CD8-positive, alpha-beta memory T cell (primary cell): Measurements from ENCODE around the gene MINAR1. TPM values are rescaled to one million over a fixed set of nuclear protein-coding genes. Genes with fewer than 3 reads are reported as not detected.
A peak's percentile ranks its signal among the peaks of the same experiment; 100 is the strongest.

Source experiments
- CTCF ChIA-PET: fragments of 350-600 bp; sonication (Branson Sonifier 250); formaldehyde crosslinking; loops from one replicate; lab custom pipeline; 2021; ENCODE audit warnings: antibody characterized with exemption; lab: Charles Lee
- POLR2A ChIA-PET: fragments of 350-600 bp; sonication (Branson Sonifier 250); formaldehyde crosslinking; loops from one replicate; lab custom pipeline; 2021; ENCODE audit warnings: antibody characterized with exemption; lab: Charles Lee
- DNase-seq, 5 donors: peaks; one replicate each; pipeline versions ENCODE4 v3.0.0 to v3.0.0-alpha.2; 2020 to 2022; ENCODE audit warnings: mixed read lengths in 1 of 5
- H3K27ac ChIP-seq: one replicate; pipeline ENCODE4 v1.7.0; 2013; ENCODE audit warnings: low read depth, mild to moderate bottlenecking, low read length, moderate library complexity
- H3K27me3 ChIP-seq: 2 replicates; pipeline ENCODE4 v1.7.0; 2013; ENCODE audit warnings: low read length, mild to moderate bottlenecking; ENCODE audit not compliant: insufficient read depth, poor library complexity, severe bottlenecking
- H3K36me3 ChIP-seq: 2 replicates; pipeline ENCODE4 v1.7.0; 2013; ENCODE audit warnings: mild to moderate bottlenecking, low read length, moderate library complexity; ENCODE audit not compliant: insufficient read depth
- H3K4me1 ChIP-seq: 2 replicates; pipeline ENCODE4 v1.7.0; 2013; ENCODE audit warnings: mild to moderate bottlenecking, low read length, moderate library complexity; ENCODE audit not compliant: insufficient read depth
- H3K4me3 ChIP-seq: 2 replicates; pipeline ENCODE4 v1.7.0; 2013; ENCODE audit warnings: mild to moderate bottlenecking, low read length
- H3K9me3 ChIP-seq: 2 replicates; pipeline ENCODE4 v1.7.0; 2013; ENCODE audit warnings: mild to moderate bottlenecking, low read length
- H3K27ac Mint-ChIP-seq, 8 donors: one replicate each; pipeline ENCODE4 v1.8.0; 2020 to 2021; ENCODE audit warnings: mixed read lengths in 8 of 8, mild to moderate bottlenecking in 6 of 8, inconsistent platforms in 3 of 8, moderate library complexity in 3 of 8
- H3K27me3 Mint-ChIP-seq, 2 donors: one replicate each; pipeline ENCODE4 v1.8.0; 2020 to 2021; ENCODE audit warnings: mixed read lengths in 2 of 2, mild to moderate bottlenecking in 1 of 2, moderate library complexity in 1 of 2
- H3K36me3 Mint-ChIP-seq, 3 donors: one replicate each; pipeline ENCODE4 v1.8.0; 2020 to 2021; ENCODE audit warnings: mixed read lengths in 3 of 3, inconsistent platforms in 1 of 3, mild to moderate bottlenecking in 1 of 3
- H3K4me1 Mint-ChIP-seq, 3 donors: one replicate each; pipeline ENCODE4 v1.8.0; 2020 to 2021; ENCODE audit warnings: mixed read lengths in 3 of 3, inconsistent platforms in 1 of 3, mild to moderate bottlenecking in 1 of 3
- H3K4me3 Mint-ChIP-seq, 7 donors: one replicate each; pipeline ENCODE4 v1.8.0; 2020 to 2021; ENCODE audit warnings: mixed read lengths in 7 of 7, mild to moderate bottlenecking in 6 of 7, moderate library complexity in 4 of 7, inconsistent platforms in 2 of 7
- H3K9me3 Mint-ChIP-seq, 5 donors: one replicate each; pipeline ENCODE4 v1.8.0; 2020 to 2022; ENCODE audit warnings: mixed read lengths in 5 of 5, mild to moderate bottlenecking in 3 of 5, moderate library complexity in 2 of 5, inconsistent platforms in 1 of 5
- polyA plus RNA-seq: library from polyadenylated mRNA; unstranded; fragments of 300-500 nt; fragmentation: Illumina TruSeq; gene quantifications from one replicate; pipeline ENCODE4 v1.2.3, GENCODE V29; 2021
- total RNA-seq, 2 experiments: library from RNA; stranded (reverse); gene quantifications; one replicate each; pipeline ENCODE4 v1.2.3, GENCODE V29; 2021

MINAR1 gene
- under 1 TPM; 0.35 to 0.51 TPM for total RNA-seq
- not detected for polyA plus RNA-seq

GRCh38 chr15:79431636-79432344 is at the start of gene MINAR1:
MINAR1 (plus strand) TSS chr15:79432336; CDS start chr15:79456148, 23,812 bp downstream.
- Mint-ChIP-seq H3K9me3 (peaks cover 0 to 1% (median 0%) of the 10 kb centered on the region in 5 donors), H3K4me1 (peaks cover 4 to 13% (median 5%) of the 10 kb centered on the region in 3 donors), H3K4me3 (peak within 1 kb of the TSS in 4 of 7 donors; percentile 15 to 59 (median 28)), H3K36me3 (peaks cover 0 to 3% (median 1%) of the 10 kb centered on the region in 3 donors), H3K27me3 (peaks cover 42 to 72% of the 10 kb centered on the region in 2 donors), H3K27ac (no peak within 1 kb of the TSS)
- no peak within 1 kb of the TSS for H3K4me3 ChIP-seq
- H3K27me3 ChIP-seq, result peaks cover 7% of the 10 kb centered on the region
- ChIA-PET CTCF (no interaction called here), POLR2A (no interaction called here)
- H3K36me3 ChIP-seq, result no peaks in the 10 kb centered on the region
- H3K4me1 ChIP-seq, result no peaks in the 10 kb centered on the region
- H3K27ac ChIP-seq, result no peak within 1 kb of the TSS
- H3K9me3 ChIP-seq, result no peaks in the 10 kb centered on the region
- no peak for DNase-seq

- Histone ChIP-seq H3K27ac (no peak overlapping the region), H3K9me3 (no peaks in the 10 kb centered on the region), H3K4me1 (no peaks in the 10 kb centered on the region), H3K36me3 (no peaks in the 10 kb centered on the region), H3K27me3 (no peaks in the 10 kb centered on the region), H3K4me3 (no peak overlapping the region)
- POLR2A ChIA-PET, result no interaction called here
- Mint-ChIP-seq H3K36me3 (peaks cover 1 to 20% (median 7%) of the 10 kb centered on the region in 3 donors), H3K27ac (no peak overlapping the region), H3K4me3 (no peak overlapping the region), H3K27me3 (no peaks in the 10 kb centered on the region), H3K9me3 (peaks cover 0 to 5% (median 2%) of the 10 kb centered on the region in 5 donors), H3K4me1 (no peaks in the 10 kb centered on the region)
- CTCF ChIA-PET, result no interaction called here
- no peak for DNase-seq
Measured at GRCh38 chr15:79394231-79394630, 37.9 kb upstream of the MINAR1 start.

DNA sequence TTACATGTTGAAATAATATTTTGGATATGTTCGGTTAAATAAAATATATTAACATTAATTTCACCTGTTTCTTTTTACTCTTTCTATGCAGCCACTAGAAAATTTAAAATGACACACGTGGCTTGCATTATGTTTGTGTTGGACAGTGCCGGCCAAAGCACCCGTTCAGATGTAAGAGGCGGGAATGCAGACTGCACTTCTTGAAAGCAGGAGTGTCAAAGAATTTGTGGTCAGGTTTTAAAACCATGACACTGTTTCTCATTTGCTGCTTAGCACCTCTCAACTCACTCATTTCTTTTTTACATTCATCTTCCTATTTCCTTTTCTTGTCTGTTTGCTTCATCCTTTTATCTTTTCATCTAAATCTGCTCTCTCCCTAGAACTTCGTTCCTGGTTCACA is 35.3 kb upstream of the MINAR1 start:
- Mint-ChIP-seq H3K4me3 (no peak overlapping the region), H3K36me3 (peaks cover 1 to 23% (median 8%) of the 10 kb centered on the region in 3 donors), H3K4me1 (no peaks in the 10 kb centered on the region), H3K27ac (no peak overlapping the region), H3K9me3 (peaks cover 0 to 2% (median 0%) of the 10 kb centered on the region in 5 donors), H3K27me3 (no peaks in the 10 kb centered on the region)
- Histone ChIP-seq H3K27me3 (no peaks in the 10 kb centered on the region), H3K36me3 (no peaks in the 10 kb centered on the region), H3K9me3 (no peaks in the 10 kb centered on the region), H3K4me1 (no peaks in the 10 kb centered on the region), H3K27ac (no peak overlapping the region), H3K4me3 (no peak overlapping the region)
- POLR2A ChIA-PET, result no interaction called here
- CTCF ChIA-PET, result no interaction called here
- no peak for DNase-seq

DNA sequence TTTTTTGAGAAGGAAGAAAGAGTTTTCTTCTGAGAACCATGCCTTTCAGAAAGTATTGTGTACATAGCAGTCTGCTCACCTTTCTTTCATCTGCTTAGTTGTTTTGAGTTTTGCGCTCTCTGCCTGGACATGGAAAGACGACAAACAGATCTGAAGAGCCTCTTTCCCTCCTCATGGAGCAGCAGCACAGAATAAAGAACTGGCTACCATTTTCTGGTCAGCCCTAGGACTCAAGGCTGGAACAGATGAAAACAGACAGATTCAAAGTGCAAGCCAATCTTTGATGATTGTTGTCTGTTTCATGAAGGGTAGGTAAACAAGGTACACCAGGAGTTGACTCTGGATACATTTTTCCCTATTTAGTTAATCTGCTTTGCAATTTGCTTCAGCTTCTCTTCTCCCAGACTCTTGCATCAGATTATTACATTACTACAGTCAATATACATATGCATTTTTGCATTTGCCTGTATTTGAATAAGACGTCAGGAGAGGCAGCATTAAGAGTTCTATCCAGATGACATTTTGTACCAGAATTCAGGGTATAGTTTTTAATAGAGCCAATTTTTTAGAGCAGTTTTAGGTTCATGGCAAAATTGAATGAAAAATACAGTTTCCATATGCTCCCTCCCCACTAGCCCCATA is 34.7 kb upstream of the MINAR1 start:
- Histone ChIP-seq H3K4me1 (no peaks in the 10 kb centered on the region), H3K36me3 (no peaks in the 10 kb centered on the region), H3K4me3 (no peak overlapping the region), H3K27me3 (no peaks in the 10 kb centered on the region), H3K9me3 (no peaks in the 10 kb centered on the region), H3K27ac (no peak overlapping the region)
- POLR2A ChIA-PET, result no interaction called here
- H3K4me1 Mint-ChIP-seq, result no peaks in the 10 kb centered on the region
- no peak overlapping the region for H3K27ac Mint-ChIP-seq
- H3K9me3 Mint-ChIP-seq, result peaks cover 0 to 1% (median 0%) of the 10 kb centered on the region in 5 donors
- CTCF ChIA-PET, result no interaction called here
- no peak overlapping the region for H3K4me3 Mint-ChIP-seq
- H3K36me3 Mint-ChIP-seq, result peaks cover 1 to 18% (median 8%) of the 10 kb centered on the region in 3 donors
- no peak for DNase-seq
- no peaks in the 10 kb centered on the region for H3K27me3 Mint-ChIP-seq

GRCh38 chr15:79399606-79400005 is 32.5 kb upstream of the MINAR1 start:
- Mint-ChIP-seq H3K4me3 (no peak overlapping the region), H3K27me3 (no peaks in the 10 kb centered on the region), H3K36me3 (peaks cover 0 to 10% (median 9%) of the 10 kb centered on the region in 3 donors), H3K9me3 (no peaks in the 10 kb centered on the region), H3K27ac (no peak overlapping the region), H3K4me1 (no peaks in the 10 kb centered on the region)
- no peak overlapping the region for H3K4me3 ChIP-seq
- H3K36me3 ChIP-seq, result no peaks in the 10 kb centered on the region
- no peaks in the 10 kb centered on the region for H3K27me3 ChIP-seq
- no peak overlapping the region for H3K27ac ChIP-seq
- CTCF ChIA-PET, result no interaction called here
- DNase-seq, result no peak
- POLR2A ChIA-PET, result no interaction called here
- H3K4me1 ChIP-seq, result no peaks in the 10 kb centered on the region
- no peaks in the 10 kb centered on the region for H3K9me3 ChIP-seq

DNA sequence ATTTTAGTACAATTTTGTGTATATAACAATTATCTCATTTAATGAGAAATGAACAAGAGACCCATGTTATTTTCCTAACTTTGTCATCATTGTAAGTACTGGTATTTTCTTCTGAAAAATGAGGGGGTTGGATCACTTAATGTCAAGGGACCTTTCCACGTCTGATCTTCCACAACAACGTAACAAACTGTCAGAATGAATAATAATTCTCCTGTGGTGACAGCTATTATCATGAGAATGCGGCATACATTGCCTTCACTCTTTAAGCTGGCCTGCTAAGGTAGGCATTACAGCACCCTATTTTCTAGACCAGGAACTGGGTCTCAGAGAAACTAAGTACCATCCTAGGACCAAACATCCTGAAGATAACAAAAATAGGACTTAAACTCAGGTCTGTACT is 31.5 kb upstream of the MINAR1 start:
- Mint-ChIP-seq H3K27me3 (no peaks in the 10 kb centered on the region), H3K36me3 (peaks cover 0 to 9% (median 6%) of the 10 kb centered on the region in 3 donors), H3K4me3 (no peak overlapping the region), H3K27ac (no peak overlapping the region), H3K4me1 (no peaks in the 10 kb centered on the region), H3K9me3 (no peaks in the 10 kb centered on the region)
- Histone ChIP-seq H3K27me3 (no peaks in the 10 kb centered on the region), H3K36me3 (no peaks in the 10 kb centered on the region), H3K9me3 (no peaks in the 10 kb centered on the region), H3K27ac (no peak overlapping the region), H3K4me1 (no peaks in the 10 kb centered on the region), H3K4me3 (no peak overlapping the region)
- ChIA-PET POLR2A (no interaction called here), CTCF (no interaction called here)
- no peak for DNase-seq

DNA sequence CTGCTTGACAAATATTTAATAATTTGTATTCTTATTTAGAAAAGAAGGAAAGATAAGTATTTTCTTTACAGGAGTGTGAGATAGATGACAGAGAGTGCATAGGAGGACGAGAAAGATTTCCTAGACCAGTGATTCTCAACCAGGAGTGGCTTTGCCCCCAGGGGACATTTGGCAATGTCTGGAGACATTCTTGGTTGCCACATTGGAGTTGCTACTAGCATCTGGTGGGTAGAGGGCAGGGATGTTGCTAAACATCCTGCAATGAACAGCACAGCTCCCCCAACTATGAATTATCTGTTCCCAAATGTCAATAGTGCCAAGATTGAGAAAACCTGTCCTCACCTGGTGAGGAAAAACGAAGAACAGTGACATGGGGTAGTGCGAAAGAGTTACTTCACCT is 30.8 kb upstream of the MINAR1 start:
- Histone ChIP-seq H3K27me3 (no peaks in the 10 kb centered on the region), H3K36me3 (no peaks in the 10 kb centered on the region), H3K27ac (no peak overlapping the region), H3K4me1 (no peaks in the 10 kb centered on the region), H3K9me3 (no peaks in the 10 kb centered on the region), H3K4me3 (no peak overlapping the region)
- no peaks in the 10 kb centered on the region for H3K27me3 Mint-ChIP-seq
- CTCF ChIA-PET, result no interaction called here
- POLR2A ChIA-PET, result no interaction called here
- DNase-seq, result no peak
- peaks cover 0 to 9% (median 6%) of the 10 kb centered on the region in 3 donors for H3K36me3 Mint-ChIP-seq
- no peaks in the 10 kb centered on the region for H3K4me1 Mint-ChIP-seq
- H3K4me3 Mint-ChIP-seq, result no peak overlapping the region
- no peaks in the 10 kb centered on the region for H3K9me3 Mint-ChIP-seq
- no peak overlapping the region for H3K27ac Mint-ChIP-seq

- peaks cover 0 to 8% (median 6%) of the 10 kb centered on the region in 3 donors for H3K36me3 Mint-ChIP-seq
- no peaks in the 10 kb centered on the region for H3K4me1 Mint-ChIP-seq
- no peaks in the 10 kb centered on the region for H3K27me3 Mint-ChIP-seq
- H3K4me3 ChIP-seq, result no peak overlapping the region
- ChIA-PET POLR2A (no interaction called here), CTCF (no interaction called here)
- no peaks in the 10 kb centered on the region for H3K9me3 ChIP-seq
- H3K4me3 Mint-ChIP-seq, result no peak overlapping the region
- no peak overlapping the region for H3K27ac ChIP-seq
- no peaks in the 10 kb centered on the region for H3K9me3 Mint-ChIP-seq
- no peak for DNase-seq
- no peaks in the 10 kb centered on the region for H3K36me3 ChIP-seq
- H3K4me1 ChIP-seq, result no peaks in the 10 kb centered on the region
- no peaks in the 10 kb centered on the region for H3K27me3 ChIP-seq
- no peak overlapping the region for H3K27ac Mint-ChIP-seq
Measured at GRCh38 chr15:79402136-79402535, 30.0 kb upstream of the MINAR1 start.
